Measurements from ENCODE around the gene SCNN1B.

The SCNN1B gene

GRCh38 chr16:23284584-23284983, 17.5 kb upstream of the SCNN1B start:
- Histone ChIP-seq H3K79me2 (no peaks in the 10 kb centered on the region), H3K9me3 (ENCODE audit: control insufficient read depth, low read length) (no peaks in the 10 kb centered on the region), H2AFZ (no peak overlapping the region), H3K9ac (no peak overlapping the region), H3K27me3 (ENCODE audit: control insufficient read depth, insufficient read depth, low read length) (no peaks in the 10 kb centered on the region), H3K4me3 (ENCODE audit: low read depth, low read length) (no peak overlapping the region), H3K4me1 (no peaks in the 10 kb centered on the region), H3K4me2 (ENCODE audit: low read length) (no peak overlapping the region), H3K27ac (no peak overlapping the region), H3K36me3 (ENCODE audit: control insufficient read depth, insufficient read depth, low read length) (no peaks in the 10 kb centered on the region)
- TF ChIP-seq CTCF (IDR thresholded peaks at IDR 0.05): no peak

GRCh38 chr16:23286131-23286532, 16.0 kb upstream of the SCNN1B start:
- Histone ChIP-seq H3K9me3 (ENCODE audit: control insufficient read depth, low read length) (no peaks in the 10 kb centered on the region), H3K27me3 (ENCODE audit: control insufficient read depth, insufficient read depth, low read length) (no peaks in the 10 kb centered on the region), H3K4me3 (ENCODE audit: low read depth, low read length) (no peak overlapping the region), H3K79me2 (no peaks in the 10 kb centered on the region), H3K9ac (no peak overlapping the region), H3K36me3 (ENCODE audit: control insufficient read depth, insufficient read depth, low read length) (no peaks in the 10 kb centered on the region), H3K4me1 (no peaks in the 10 kb centered on the region), H3K27ac (no peak overlapping the region), H3K4me2 (ENCODE audit: low read length) (no peak overlapping the region), H2AFZ (no peak overlapping the region)
- no peak for TF ChIP-seq CTCF (IDR thresholded peaks at IDR 0.05)

- no peak overlapping the region for H2AFZ ChIP-seq
- H3K4me3 ChIP-seq (ENCODE audit: low read depth, low read length): no peak overlapping the region
- H3K27ac ChIP-seq: no peak overlapping the region
- H3K79me2 ChIP-seq: no peaks in the 10 kb centered on the region
- TF ChIP-seq CTCF (IDR thresholded peaks at IDR 0.05): no peak
- no peak overlapping the region for H3K4me2 ChIP-seq (ENCODE audit: low read length)
- no peaks in the 10 kb centered on the region for H3K9me3 ChIP-seq (ENCODE audit: control insufficient read depth, low read length)
- no peaks in the 10 kb centered on the region for H3K36me3 ChIP-seq (ENCODE audit: control insufficient read depth, insufficient read depth, low read length)
- no peaks in the 10 kb centered on the region for H3K4me1 ChIP-seq
- no peak overlapping the region for H3K9ac ChIP-seq
- no peaks in the 10 kb centered on the region for H3K27me3 ChIP-seq (ENCODE audit: control insufficient read depth, insufficient read depth, low read length)
Measured at GRCh38 chr16:23288209-23288608, 13.9 kb upstream of the SCNN1B start.

GRCh38 chr16:23288726-23289512, 13.2 kb upstream of the SCNN1B start:
- H3K4me2 ChIP-seq (ENCODE audit: low read length): no peak overlapping the region
- H2AFZ ChIP-seq: no peak overlapping the region
- H3K4me3 ChIP-seq (ENCODE audit: low read depth, low read length): no peak overlapping the region
- H3K9me3 ChIP-seq (ENCODE audit: control insufficient read depth, low read length): no peaks in the 10 kb centered on the region
- no peak overlapping the region for H3K27ac ChIP-seq
- no peak for TF ChIP-seq CTCF (IDR thresholded peaks at IDR 0.05)
- H3K9ac ChIP-seq: no peak overlapping the region
- H3K4me1 ChIP-seq: no peaks in the 10 kb centered on the region
- no peaks in the 10 kb centered on the region for H3K36me3 ChIP-seq (ENCODE audit: control insufficient read depth, insufficient read depth, low read length)
- no peaks in the 10 kb centered on the region for H3K79me2 ChIP-seq
- no peaks in the 10 kb centered on the region for H3K27me3 ChIP-seq (ENCODE audit: control insufficient read depth, insufficient read depth, low read length)
